NCI-H446 treated with DMSO at 0.1 percent for 48 hours (cell line): ENCODE measurements around the gene TCF15.

Experiments
- DNase-seq: peaks from one replicate; lab custom pipeline; 2025; lab: John Stamatoyannopoulos, UW

TCF15 gene

GRCh38 chr20:611047-611842 is 1.1 kb upstream of the TCF15 start:
- no peak for DNase-seq

- no peak for DNase-seq
Observed at GRCh38 chr20:609371-609964, 641 bp downstream of the TCF15 start.

GRCh38 chr20:608970-609369 is 1.1 kb downstream of the TCF15 start:
- no peak for DNase-seq

- DNase-seq: no peak
Observed at GRCh38 chr20:607476-607875, 2.6 kb downstream of the TCF15 start.

- DNase-seq: no peak
Observed at GRCh38 chr20:605237-605636, 4.9 kb downstream of the TCF15 start.

- no peak for DNase-seq
Observed at GRCh38 chr20:603116-603640, 6.9 kb downstream of the TCF15 start.

- DNase-seq: no peak
Observed at GRCh38 chr20:602111-602970, 7.8 kb downstream of the TCF15 start.

GRCh38 chr20:600736-601135 is 9.4 kb downstream of the TCF15 start:
- DNase-seq: no peak

GRCh38 chr20:600141-600540 is 10.0 kb downstream of the TCF15 start:
- no peak for DNase-seq

GRCh38 chr20:598133-598850 is 11.8 kb downstream of the TCF15 start:
- no peak for DNase-seq

GRCh38 chr20:597560-597959 is 12.5 kb downstream of the TCF15 start:
- DNase-seq: no peak

- DNase-seq: no peak
Observed at GRCh38 chr20:595330-596308, 14.5 kb downstream of the TCF15 start.

- no peak for DNase-seq
Observed at GRCh38 chr20:592506-592905, 17.6 kb downstream of the TCF15 start.

- no peak for DNase-seq
Observed at GRCh38 chr20:591941-592340, 18.2 kb downstream of the TCF15 start.

GRCh38 chr20:588932-589672 is 21.0 kb downstream of the TCF15 start:
- no peak for DNase-seq

- no peak for DNase-seq
Observed at GRCh38 chr20:588476-588875, 21.6 kb downstream of the TCF15 start.

- no peak for DNase-seq
Observed at GRCh38 chr20:584971-585301, 25.2 kb downstream of the TCF15 start.

- no peak for DNase-seq
Observed at GRCh38 chr20:584161-584970, 25.7 kb downstream of the TCF15 start.

GRCh38 chr20:582204-582603 is 27.9 kb downstream of the TCF15 start:
- no peak for DNase-seq
